GM19455 (cell line): Measurements from ENCODE around the gene NCR1.
"Not testable (repeated sequence)": the region's sequence is repeated elsewhere in the genome, so short reads cannot be mapped to it uniquely, and the experiment has no call there.

Source experiments
- ATAC-seq: cut with Tn5 transposase; IDR thresholded peaks from one replicate; pipeline ENCODE4 v1.9.1; 2021; ENCODE audit not compliant: unreplicated experiment

The NCR1 gene, protein sequence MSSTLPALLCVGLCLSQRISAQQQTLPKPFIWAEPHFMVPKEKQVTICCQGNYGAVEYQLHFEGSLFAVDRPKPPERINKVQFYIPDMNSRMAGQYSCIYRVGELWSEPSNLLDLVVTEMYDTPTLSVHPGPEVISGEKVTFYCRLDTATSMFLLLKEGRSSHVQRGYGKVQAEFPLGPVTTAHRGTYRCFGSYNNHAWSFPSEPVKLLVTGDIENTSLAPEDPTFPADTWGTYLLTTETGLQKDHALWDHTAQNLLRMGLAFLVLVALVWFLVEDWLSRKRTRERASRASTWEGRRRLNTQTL

DNA sequence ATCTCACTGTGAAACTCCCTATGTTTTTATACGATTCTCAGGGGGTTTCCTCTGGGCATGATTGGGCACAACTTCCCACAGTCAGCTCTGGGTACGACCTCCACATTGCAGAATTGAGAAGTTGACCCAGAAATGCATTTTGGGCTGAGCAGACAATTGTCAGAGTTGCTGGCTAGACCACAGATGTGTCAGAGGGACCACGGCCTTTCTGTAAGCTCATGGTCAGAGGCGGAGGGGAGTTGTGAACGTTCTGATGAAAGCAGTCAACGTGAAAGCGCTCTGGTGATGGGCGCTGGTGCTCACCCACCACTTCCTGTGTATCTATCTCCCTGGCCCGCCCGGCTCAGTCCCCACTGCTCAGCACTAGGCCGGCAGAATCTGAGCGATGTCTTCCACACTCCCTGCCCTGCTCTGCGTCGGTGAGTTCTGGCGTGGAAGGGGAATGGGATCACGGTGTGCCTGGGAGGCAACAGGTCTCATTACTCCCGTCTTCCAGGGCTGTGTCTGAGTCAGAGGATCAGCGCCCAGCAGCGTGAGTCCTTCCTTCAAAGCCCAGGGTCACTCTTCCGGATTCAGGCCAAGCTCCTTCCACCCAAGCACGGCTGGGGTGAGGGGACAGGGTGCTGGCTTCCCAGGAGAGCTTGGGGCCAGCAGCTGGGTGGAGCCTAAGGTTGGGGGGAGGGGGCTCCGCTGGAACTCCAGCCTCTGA, at the start of gene NCR1:
TSS of gene NCR1 (plus strand) at position 346 of the 709 bp plus-strand sequence. CDS start at position 386, 40 bp downstream.
- ATAC-seq, result no peak

DNA sequence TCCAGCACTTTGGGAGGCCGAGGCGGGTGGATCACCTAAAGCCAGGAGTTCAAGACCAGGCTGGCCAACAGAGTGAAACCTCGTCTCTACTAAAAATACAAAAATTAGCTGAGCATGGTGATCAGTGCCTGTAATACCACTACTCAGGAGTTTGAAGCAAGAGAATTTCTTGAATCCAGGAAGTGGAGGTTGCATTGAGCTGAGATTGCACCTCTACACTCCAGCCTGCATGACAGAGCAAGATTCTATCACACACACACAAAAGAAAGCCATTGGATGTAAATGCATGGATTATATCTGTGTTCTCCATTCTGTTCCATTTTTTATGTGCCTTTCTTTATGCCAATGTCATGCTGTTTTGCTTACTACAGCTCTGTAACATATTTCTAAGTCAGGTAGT, 47.5 kb upstream of the NCR1 start:
- ATAC-seq, result not testable (repeated sequence)

DNA sequence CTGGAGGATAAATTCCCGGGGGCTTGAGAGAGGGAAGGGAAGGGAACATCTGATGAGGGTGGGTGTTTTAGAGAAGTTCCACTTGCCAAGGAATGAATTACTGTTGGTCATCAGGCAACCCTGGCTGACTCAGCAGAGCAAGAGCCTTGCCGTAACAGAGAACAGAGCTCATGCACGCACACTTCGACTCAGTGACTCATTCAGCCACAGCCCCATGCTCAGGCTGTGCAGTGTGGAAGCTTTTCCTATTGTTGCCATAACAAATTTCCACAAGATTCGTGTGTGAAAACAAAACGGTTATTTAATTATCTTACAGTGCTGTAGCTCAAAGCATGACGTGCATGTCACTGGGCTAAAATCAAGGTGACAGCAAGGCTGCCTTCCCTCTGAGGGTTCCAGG, 46.5 kb upstream of the NCR1 start:
- not testable (repeated sequence) for ATAC-seq

DNA sequence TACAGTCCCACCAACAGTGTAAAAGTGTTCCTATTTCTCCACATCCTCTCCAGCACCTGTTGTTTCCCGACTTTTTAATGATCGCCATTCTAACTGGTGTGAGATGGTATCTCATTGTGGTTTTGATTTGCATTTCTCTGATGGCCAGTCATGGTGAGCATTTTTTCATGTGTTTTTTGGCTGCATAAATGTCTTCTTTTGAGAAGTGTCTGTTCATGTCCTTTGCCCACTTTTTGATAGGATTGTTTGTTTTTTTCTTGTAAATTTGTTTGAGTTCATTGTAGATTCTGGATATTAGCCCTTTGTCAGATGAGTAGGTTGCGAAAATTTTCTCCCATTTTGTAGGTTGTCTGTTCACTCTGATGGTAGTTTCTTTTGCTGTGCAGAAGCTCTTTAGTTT, 42.5 kb upstream of the NCR1 start:
- ATAC-seq, result not testable (repeated sequence)

DNA sequence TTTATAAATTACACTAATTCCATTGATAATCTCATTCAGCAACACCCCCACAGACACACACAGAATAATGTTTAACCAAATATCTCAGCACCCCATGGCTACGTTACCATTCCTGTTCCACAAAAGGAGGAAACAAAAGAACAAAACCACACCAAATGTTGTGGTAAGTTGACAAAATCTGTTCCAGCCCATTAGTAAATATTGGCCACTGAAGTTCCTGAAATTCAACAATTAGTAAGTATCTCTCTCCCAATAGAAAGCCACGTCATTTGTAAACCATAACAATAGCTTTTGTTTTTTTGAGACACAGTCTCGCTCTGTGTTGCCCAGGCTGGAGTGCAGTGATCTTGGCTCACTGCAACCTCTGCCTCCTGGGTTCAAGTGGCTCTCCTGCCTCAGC, 34.3 kb upstream of the NCR1 start:
- ATAC-seq, result no peak

DNA sequence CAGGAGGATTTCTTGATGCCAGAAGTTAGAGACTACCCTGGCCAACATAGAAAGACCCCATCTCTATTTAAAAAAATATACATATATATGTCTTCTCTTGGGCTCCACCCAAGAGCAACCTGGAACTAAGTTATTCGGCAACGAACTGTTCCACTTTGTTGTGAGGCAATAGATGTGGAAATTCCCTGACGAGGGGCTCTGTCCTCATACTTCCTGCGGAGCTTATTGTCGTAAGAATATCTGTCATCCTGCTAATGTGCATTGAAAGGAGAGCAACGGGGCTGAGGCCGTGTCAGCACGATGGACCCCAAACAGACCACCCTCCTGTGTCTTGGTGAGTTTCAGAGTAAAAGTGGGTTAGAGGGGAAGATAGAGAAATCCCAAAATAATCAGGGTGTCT, 32.0 kb upstream of the NCR1 start, which contains the start of gene FCAR:
TSS of gene FCAR (plus strand) at position 246 of the 400 bp plus-strand sequence. CDS start at position 301, 55 bp downstream.
- ATAC-seq, result no peak

DNA sequence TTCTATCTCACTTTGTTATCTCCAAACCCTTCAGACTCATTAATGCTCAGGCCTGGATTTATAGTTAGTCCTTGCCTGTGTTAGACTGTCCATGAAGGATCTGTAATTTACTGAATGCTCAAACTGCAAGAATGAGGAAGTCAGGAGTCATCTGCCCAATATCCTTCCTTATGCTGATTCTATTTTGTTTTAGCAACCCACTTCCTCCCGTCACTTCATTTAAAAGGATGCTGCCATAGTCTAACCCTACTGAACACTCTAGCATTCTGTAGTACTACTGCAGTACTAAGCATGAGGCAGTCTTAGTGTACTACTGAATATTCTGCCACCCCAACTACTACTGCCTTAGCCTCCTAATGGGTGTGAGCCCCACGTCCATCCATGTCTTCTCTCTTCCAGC, 30.4 kb upstream of the NCR1 start:
- no peak for ATAC-seq

DNA sequence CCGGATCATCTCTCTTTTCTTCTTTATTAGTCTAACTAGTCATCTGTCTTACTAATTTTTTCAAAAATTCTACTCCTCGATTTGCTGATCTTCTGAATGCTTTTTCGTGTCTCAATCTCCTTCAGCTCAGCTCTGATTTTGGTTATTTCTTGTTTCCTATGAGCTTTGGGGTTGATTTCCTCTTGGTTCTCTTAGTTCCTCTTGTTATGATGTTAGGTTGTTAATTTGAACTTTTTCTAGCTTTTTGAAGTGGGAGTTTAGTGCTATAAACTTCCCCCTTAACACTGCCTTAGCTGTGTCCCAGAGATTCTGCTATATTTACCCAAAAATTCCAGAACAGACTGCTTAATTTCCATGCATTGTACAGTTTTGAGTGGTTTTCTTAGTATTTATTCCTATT, 28.5 kb upstream of the NCR1 start:
- no peak for ATAC-seq

DNA sequence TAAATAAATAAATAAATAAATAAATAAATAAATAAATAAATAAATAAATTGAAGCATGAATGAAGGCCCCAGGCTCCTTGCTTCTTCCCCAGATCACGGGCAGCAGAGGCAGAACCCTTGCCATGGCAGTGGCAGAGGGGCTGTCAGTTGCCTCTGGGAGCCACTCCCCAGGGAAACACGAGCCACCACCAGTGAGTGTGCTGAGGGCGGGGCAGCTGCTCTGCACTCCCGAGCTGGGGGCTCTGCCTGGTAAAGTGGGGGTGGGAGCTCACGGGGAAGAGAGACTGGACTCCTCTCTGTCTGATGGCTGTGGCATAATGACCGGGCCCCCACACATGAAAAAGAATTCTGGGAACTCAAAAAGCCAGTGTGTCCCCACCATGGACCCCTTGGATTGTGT, 24.1 kb upstream of the NCR1 start:
- ATAC-seq, result no peak

DNA sequence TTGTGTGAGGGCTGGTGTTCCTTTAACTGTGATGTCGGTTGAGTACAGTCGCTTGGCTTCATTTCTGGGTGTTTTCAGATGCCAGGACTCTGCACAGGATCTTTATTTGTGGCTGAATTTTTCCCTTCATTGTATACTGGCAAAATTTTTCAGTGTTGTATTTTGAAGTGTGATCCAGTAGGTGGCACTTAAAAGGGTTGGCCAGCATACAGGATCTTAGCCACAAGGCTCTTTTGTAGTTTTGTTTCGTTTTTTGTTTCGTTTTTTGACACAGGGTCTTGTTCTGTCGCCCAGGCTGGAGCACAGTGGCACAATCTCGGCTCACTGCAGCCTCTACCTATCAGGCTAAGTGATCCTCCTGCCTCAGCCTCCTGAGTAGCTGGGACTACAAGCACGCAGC, 23.2 kb upstream of the NCR1 start:
- no peak for ATAC-seq

DNA sequence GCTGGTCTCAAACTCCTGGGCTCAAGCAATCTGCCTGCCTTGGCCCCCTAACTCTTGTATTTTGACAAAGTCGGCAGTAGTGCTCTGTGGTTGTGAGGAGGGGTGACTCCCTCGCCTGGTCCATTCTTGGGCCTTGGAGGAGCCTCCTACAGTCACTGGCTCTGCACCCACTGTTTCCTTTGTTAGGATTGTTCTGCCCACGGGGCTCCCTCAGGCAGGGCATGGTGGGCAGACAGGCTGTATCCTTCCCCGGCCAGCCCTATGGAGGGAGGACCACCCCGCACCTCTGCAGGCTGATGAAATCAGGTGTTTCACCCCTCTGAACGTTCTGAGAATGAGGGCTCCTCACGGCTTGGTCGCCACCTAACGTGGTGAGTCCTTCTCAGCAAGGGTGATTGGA, 22.7 kb upstream of the NCR1 start:
- no peak for ATAC-seq

DNA sequence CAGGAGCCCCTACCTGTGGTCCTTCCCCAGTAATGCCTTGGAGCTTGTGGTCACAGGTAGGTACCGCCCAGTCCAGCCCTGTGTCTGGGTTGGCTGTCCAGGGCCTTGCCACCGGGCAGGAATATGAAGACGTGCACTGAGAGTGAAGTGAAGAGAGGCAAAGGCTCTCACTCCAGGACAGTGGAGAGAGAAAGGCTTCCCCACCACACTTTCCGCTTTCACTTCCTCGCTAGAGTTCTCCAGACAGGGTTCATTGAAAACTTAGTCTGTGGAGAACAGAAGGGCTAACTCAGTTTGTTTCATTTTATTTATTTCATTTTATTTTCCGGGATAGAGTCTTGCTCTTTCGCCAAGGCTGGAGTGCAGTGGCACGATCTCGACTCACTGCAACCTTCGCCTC, 17.7 kb upstream of the NCR1 start:
- no peak for ATAC-seq

DNA sequence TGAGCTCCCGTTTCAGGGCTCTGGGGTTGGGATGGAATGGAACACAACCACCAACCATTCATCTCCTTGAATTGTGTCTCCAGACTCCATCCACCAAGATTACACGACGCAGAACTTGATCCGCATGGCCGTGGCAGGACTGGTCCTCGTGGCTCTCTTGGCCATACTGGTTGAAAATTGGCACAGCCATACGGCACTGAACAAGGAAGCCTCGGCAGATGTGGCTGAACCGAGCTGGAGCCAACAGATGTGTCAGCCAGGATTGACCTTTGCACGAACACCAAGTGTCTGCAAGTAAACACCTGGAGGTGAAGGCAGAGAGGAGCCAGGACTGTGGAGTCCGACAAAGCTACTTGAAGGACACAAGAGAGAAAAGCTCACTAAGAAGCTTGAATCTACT, 16.4 kb upstream of the NCR1 start:
- ATAC-seq, result no peak

DNA sequence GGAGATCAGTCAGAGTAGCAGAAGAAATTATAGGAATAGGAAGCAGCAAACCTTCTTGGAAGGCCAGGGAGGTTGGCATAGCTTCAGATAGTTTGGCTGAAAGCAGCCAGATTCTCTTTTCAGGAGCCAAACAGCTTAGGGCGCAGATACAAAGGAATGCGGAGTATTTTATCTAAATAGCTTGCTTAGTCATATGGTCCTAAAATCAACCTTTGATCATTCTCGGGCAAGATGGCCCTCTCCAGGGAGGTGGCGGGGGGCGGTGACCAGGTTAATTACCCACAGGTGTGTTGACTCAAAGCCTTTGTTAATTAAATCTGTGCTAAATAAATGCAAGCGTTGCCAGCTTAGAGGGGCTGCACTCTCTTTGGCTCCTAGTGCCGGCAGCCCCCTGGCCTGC, 12.5 kb upstream of the NCR1 start:
- no peak for ATAC-seq

DNA sequence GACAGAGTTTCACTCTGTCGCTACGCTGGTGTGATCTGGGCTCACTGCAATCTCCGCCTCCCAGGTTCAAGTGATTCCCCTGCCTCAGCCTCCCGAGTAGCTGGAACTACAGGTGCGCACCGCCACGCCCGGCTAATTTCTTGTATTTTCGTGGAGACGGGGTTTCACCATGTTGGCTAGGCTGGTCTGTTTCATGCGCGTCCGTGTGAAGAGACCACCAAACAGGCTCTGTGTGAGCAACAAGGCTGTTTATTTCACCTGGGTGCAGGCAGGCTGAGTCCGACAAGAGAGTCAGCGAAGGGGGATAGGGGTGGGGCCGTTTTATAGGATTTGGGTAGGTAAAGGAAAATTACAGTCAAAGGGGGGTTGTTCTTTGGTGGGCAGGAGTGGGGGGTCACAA, 11.8 kb upstream of the NCR1 start:
- ATAC-seq, result not testable (repeated sequence)

DNA sequence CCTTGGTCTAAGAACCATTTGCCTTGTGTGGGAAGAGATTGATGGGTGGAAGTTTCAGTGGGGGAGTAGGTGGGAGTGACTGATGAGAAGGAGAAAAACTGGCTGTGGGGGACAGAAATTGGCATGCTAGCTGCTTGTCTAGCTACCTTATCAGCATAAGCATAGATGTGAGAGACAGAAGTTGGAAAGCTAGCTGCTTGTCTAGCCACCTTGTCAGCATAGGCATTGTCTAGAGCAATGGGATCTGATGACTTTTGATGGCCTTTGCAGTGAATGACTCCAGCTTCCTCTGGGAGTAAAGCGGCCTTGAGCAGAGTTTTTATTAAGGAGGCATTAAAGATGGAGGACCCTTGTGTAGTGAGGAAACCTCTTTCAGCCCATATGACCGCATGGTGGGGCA, 9.9 kb upstream of the NCR1 start:
- ATAC-seq, result no peak

DNA sequence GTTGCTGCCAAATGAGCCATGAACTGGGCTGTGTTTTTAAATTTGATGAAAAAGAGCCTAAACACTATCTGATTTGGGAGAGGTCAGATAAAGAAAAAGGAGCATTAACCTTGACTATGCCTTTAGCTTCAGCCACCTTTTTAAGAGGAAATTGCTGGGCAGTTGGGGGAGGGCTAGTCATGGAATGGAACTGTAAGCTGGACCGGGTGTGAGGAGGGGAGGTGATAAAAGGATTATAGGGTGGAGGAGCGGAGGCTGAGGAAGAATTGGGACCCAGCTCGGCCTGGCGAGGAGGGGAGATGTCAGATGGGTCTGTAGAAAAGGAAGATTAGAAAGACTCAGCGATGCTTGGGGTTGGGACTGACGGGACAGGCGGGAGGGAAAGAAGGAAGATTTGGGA, 7.3 kb upstream of the NCR1 start:
- ATAC-seq, result not testable (repeated sequence)

DNA sequence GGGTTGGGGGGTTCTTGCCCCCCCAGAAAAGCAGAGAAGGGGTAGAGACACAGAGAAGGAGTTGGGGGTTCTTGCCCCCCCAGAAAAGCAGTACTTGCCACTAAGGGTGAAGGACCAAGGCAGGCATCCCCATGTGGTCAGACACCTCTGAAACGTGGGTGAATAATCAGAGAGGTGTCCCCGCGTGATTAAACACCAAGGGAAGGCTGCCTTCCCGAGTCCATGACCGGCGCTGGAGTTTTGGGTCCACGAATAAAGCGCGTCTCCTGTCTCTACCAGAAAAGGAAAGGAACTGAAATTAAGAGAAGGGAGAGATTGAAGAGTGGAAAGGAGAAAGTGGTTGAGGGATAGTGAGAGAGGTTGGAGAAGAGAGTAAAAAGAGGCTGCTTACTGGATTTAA, 6.3 kb upstream of the NCR1 start:
- ATAC-seq, result not testable (repeated sequence)

DNA sequence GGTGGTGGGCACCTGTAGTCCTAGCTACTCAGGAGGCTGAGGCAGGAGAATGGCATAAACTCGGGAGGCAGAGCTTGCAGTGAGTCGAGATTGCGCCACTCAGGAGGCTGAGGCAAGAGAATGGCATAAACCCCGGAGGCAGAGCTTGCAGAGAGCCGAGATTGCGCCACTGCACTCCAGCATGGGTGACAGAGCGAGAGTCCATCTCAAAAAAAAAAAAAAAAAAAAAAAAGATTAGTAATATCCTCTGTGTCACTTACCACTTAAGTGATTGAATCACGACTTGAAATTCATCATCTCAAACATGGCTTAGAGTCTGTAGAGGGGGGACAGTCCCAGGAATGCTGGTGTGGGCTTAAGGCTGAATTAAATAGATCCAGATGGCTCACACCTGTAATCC, 4.8 kb upstream of the NCR1 start:
- ATAC-seq, result not testable (repeated sequence)

DNA sequence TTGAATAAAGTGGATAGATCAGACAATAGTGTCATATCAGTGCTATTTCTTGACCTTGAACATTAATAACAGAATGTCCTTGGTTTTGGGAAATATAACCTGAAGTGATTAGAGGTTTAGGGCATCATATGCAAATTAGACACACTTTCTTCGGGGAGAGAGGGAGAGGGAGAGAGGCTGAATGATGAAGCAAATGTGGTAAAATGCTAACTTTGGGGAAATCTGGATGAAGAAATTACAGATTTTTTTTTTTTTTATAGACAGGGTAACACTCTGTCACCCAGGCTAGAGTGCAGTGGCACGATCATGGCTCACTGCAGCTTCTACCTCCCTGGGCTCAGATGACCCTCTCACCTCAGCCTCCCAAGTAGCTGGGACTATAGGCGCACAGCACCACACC, 3.9 kb upstream of the NCR1 start:
- ATAC-seq, result no peak

DNA sequence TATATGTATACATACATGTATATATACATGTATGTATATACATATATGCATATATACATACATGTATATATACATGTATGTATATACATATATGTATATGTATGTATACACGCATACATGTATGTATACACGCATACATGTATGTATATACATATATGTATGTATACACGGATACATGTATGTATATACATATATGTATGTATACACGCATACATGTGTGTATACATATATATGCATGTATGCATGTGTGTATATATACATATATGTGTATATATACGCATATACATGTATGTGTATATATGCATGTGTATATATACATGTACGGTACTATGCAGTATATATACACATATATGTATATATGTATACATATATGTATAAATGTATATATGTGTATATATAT, 2.6 kb upstream of the NCR1 start:
- ATAC-seq, result no peak

DNA sequence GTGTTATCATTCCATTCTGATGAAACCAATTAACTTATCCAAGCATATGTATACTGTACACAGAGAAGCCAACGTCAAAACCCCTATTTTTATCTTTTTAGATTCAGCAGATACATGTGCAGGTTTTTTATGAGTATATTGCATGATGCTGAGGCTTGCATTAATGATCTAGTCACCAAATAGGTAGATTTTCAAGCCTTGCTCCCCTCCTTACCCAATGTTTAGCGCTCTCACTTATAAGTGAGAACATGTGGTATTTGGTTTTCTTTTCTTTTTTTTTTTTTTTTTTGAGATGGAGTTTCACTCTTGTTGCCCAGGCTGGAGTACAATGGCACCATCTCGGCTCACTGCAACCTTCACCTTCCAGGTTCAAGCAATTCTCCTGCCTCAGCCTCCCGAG, 1.7 kb upstream of the NCR1 start:
- ATAC-seq, result not testable (repeated sequence)

DNA sequence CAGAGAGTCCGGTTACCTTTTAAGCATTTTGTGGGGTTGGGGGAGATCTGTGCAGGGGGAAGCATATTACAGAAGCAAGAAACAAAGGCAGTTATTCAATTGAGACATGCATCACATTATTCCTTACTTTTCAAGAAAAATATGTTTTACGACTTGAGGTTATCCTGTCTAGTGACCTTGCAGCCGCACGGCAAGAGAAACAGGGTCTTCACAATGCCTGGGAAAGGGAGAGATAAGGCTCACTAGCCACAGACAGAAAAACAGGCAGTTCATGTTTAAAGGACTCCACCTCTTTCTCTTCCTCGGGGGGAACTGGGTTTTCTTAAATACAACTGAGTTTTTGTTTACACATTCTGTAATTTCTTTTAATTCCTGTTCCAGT, 536 bp upstream of the NCR1 start:
- no peak for ATAC-seq
